Activated gamma-delta T cell (primary cell): Measurements from ENCODE around the gene KCP.
"Not testable (repeated sequence)": the region's sequence is repeated elsewhere in the genome, so short reads cannot be mapped to it uniquely, and the experiment has no call there.

Experiments used
- DNase-seq: peaks from one replicate; lab custom pipeline; 2025; lab: John Stamatoyannopoulos, UW
- total RNA-seq, 2 donors: gene quantifications; one replicate each; lab custom pipeline; 2026; lab: John Stamatoyannopoulos, UW

Gene KCP
- 0.61 to 3.5 reads per million in 2 donors for total RNA-seq

GRCh38 chr7:128910569-128910945 lies at the start of gene KCP:
Gene KCP (minus strand): TSS chr7:128910709. CDS start chr7:128910676, 33 bp downstream.
- no peak for DNase-seq

- no peak for DNase-seq
Measured at GRCh38 chr7:128959296-128959695, 48.8 kb upstream of the KCP start.

- DNase-seq: no peak
Measured at GRCh38 chr7:128955981-128956380, 45.5 kb upstream of the KCP start.

- DNase-seq: no peak
Measured at GRCh38 chr7:128954830-128955802, 44.6 kb upstream of the KCP start.

- DNase-seq: no peak
Measured at GRCh38 chr7:128954150-128954549, 43.6 kb upstream of the KCP start.

- DNase-seq: no peak
Measured at GRCh38 chr7:128951296-128951695, 40.8 kb upstream of the KCP start.

GRCh38 chr7:128948976-128949760 lies 38.7 kb upstream of the KCP start:
- DNase-seq: no peak

- DNase-seq: no peak
Measured at GRCh38 chr7:128948312-128948973, 37.9 kb upstream of the KCP start.

- no peak for DNase-seq
Measured at GRCh38 chr7:128947854-128948253, 37.3 kb upstream of the KCP start.

GRCh38 chr7:128946936-128947830 lies 36.7 kb upstream of the KCP start:
- DNase-seq: no peak

- DNase-seq: no peak
Measured at GRCh38 chr7:128945668-128946366, 35.3 kb upstream of the KCP start.

GRCh38 chr7:128944487-128945236 lies 34.2 kb upstream of the KCP start:
- DNase-seq: no peak

- not testable (repeated sequence) for DNase-seq
Measured at GRCh38 chr7:128943251-128943650, 32.7 kb upstream of the KCP start.

GRCh38 chr7:128941946-128942526 lies 31.5 kb upstream of the KCP start:
- no peak for DNase-seq

GRCh38 chr7:128941323-128941890 lies 30.9 kb upstream of the KCP start:
- DNase-seq: no peak

- DNase-seq: no peak
Measured at GRCh38 chr7:128940494-128941322, 30.2 kb upstream of the KCP start.

- DNase-seq: no peak
Measured at GRCh38 chr7:128939861-128940410, 29.4 kb upstream of the KCP start.
